ENCODE measurements around the gene PRDM15. TPM values are rescaled to one million over a fixed set of nuclear protein-coding genes. Genes with fewer than 3 reads are reported as not detected.

Gene PRDM15
- total RNA-seq, 2 donors from 2014 or later: 12.9 to 22.1 TPM

- no peak for ATAC-seq
- Mint-ChIP-seq H3K27ac (no peak overlapping the region), H3K4me1 (ENCODE audit: low read depth in 2 of 2) (peaks cover 11 to 17% of the 10 kb centered on the region in 2 donors), H3K4me3 (no peak overlapping the region), H3K27me3 (no peaks in the 10 kb centered on the region), H3K36me3 (peaks cover 12% of the 10 kb centered on the region), H3K9me3 (peaks cover 6% of the 10 kb centered on the region)
- no peak for DNase-seq (ENCODE audit: low spot score)
These were observed 70.3 kb downstream of the PRDM15 start for GRCh38 chr21:41808846-41809245.

DNA sequence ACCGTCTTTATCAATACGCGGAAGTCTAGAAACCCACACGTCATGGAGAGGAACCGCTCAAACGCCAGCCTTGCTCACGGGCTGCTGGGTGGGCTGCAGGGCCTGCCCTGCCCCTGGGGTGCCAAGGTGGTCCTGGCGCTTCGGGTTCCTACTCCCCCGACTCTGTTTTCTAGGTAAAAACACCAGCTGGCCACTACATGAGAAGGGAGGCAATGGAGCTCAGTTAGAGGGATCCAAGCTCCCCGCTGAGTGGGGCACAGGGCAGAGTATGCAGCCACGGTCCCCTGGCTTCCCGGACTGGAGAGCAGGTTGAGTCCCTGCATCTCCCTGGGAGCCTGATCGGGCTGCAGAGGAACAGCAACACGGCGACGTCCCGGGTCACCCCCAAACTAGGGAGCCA is 71.0 kb downstream of the PRDM15 start:
- Mint-ChIP-seq H3K36me3 (peaks cover 12% of the 10 kb centered on the region), H3K27me3 (no peaks in the 10 kb centered on the region), H3K4me3 (no peak overlapping the region), H3K27ac (no peak overlapping the region), H3K4me1 (ENCODE audit: low read depth in 2 of 2) (peaks cover 11 to 17% of the 10 kb centered on the region in 2 donors), H3K9me3 (peaks cover 6% of the 10 kb centered on the region)
- no peak for DNase-seq (ENCODE audit: low spot score)
- no peak for ATAC-seq

DNA sequence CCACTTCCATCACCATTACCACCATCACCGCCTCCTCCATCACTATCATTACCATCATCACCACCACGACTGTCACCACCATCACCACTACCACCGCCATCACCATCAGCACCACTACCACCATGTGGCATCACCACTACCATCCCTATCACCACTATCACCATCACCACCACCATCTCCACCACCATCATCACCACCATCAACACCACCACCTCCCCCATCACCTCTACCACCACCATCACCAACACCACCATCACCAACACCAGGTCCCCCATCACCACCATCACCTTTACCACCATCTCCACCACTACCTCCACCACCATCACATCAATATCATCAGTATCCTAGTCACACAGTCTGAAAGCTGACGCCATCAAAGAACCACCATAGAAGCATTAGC is 72.4 kb downstream of the PRDM15 start:
- Mint-ChIP-seq H3K27ac (peak overlapping the region; percentile 15 to 66), H3K9me3 (peaks cover 6% of the 10 kb centered on the region), H3K36me3 (peaks cover 12% of the 10 kb centered on the region), H3K4me1 (ENCODE audit: low read depth in 2 of 2) (peaks cover 11 to 17% of the 10 kb centered on the region in 2 donors), H3K27me3 (no peaks in the 10 kb centered on the region), H3K4me3 (no peak overlapping the region)
- DNase-seq (ENCODE audit: low spot score): no peak
- no peak for ATAC-seq

- peak in 1 of 2 donors; percentile 17 for ATAC-seq
- Mint-ChIP-seq H3K27ac (no peak overlapping the region), H3K4me3 (no peak overlapping the region), H3K9me3 (peaks cover 6% of the 10 kb centered on the region), H3K36me3 (peaks cover 8% of the 10 kb centered on the region), H3K27me3 (no peaks in the 10 kb centered on the region), H3K4me1 (ENCODE audit: low read depth in 2 of 2) (peaks cover 11 to 17% of the 10 kb centered on the region in 2 donors)
- DNase-seq (ENCODE audit: low spot score): no peak
These were observed 73.5 kb downstream of the PRDM15 start for GRCh38 chr21:41805643-41806042.

- Mint-ChIP-seq H3K36me3 (peaks cover 7% of the 10 kb centered on the region), H3K27me3 (no peaks in the 10 kb centered on the region), H3K4me1 (ENCODE audit: low read depth in 2 of 2) (peaks cover 11 to 17% of the 10 kb centered on the region in 2 donors), H3K4me3 (no peak overlapping the region), H3K27ac (no peak overlapping the region), H3K9me3 (peaks cover 6% of the 10 kb centered on the region)
- no peak for DNase-seq (ENCODE audit: low spot score)
- no peak for ATAC-seq
These were observed 74.1 kb downstream of the PRDM15 start for GRCh38 chr21:41805038-41805437.

- Mint-ChIP-seq H3K27me3 (no peaks in the 10 kb centered on the region), H3K9me3 (peaks cover 6% of the 10 kb centered on the region), H3K36me3 (peaks cover 7% of the 10 kb centered on the region), H3K4me1 (ENCODE audit: low read depth in 2 of 2) (peaks cover 11 to 17% of the 10 kb centered on the region in 2 donors), H3K4me3 (no peak overlapping the region), H3K27ac (no peak overlapping the region)
- ATAC-seq: no peak
- no peak for DNase-seq (ENCODE audit: low spot score)
These were observed 74.8 kb downstream of the PRDM15 start for GRCh38 chr21:41804381-41804780.

- ATAC-seq (no peak), DNase-seq (ENCODE audit: low spot score) (no peak)
- H3K4me1 Mint-ChIP-seq (ENCODE audit: low read depth in 2 of 2): peaks cover 11 to 17% of the 10 kb centered on the region in 2 donors
- H3K4me3 Mint-ChIP-seq: no peak overlapping the region
- peaks cover 7% of the 10 kb centered on the region for H3K36me3 Mint-ChIP-seq
- no peak overlapping the region for H3K27ac Mint-ChIP-seq
- peaks cover 6% of the 10 kb centered on the region for H3K9me3 Mint-ChIP-seq
- no peaks in the 10 kb centered on the region for H3K27me3 Mint-ChIP-seq
These were observed 75.8 kb downstream of the PRDM15 start for GRCh38 chr21:41803316-41803715.

- ATAC-seq (no peak), DNase-seq (ENCODE audit: low spot score) (no peak)
- Mint-ChIP-seq H3K36me3 (peaks cover 7% of the 10 kb centered on the region), H3K4me1 (ENCODE audit: low read depth in 2 of 2) (peaks cover 11 to 17% of the 10 kb centered on the region in 2 donors), H3K27me3 (no peaks in the 10 kb centered on the region), H3K27ac (no peak overlapping the region), H3K9me3 (peaks cover 6% of the 10 kb centered on the region), H3K4me3 (no peak overlapping the region)
These were observed 76.5 kb downstream of the PRDM15 start for GRCh38 chr21:41802684-41803083.

GRCh38 chr21:41802198-41802584 is 77.0 kb downstream of the PRDM15 start:
- H3K36me3 Mint-ChIP-seq: peaks cover 6% of the 10 kb centered on the region
- DNase-seq (ENCODE audit: low spot score) (no peak), ATAC-seq (no peak)
- H3K4me1 Mint-ChIP-seq (ENCODE audit: low read depth in 2 of 2): peaks cover 6 to 13% of the 10 kb centered on the region in 2 donors
- peaks cover 6% of the 10 kb centered on the region for H3K9me3 Mint-ChIP-seq
- H3K27ac Mint-ChIP-seq: no peak overlapping the region
- H3K27me3 Mint-ChIP-seq: no peaks in the 10 kb centered on the region
- no peak overlapping the region for H3K4me3 Mint-ChIP-seq

GRCh38 chr21:41801321-41802197 is 77.6 kb downstream of the PRDM15 start:
- Mint-ChIP-seq H3K4me3 (no peak overlapping the region), H3K4me1 (ENCODE audit: low read depth in 2 of 2) (peaks cover 0 to 8% of the 10 kb centered on the region in 2 donors), H3K36me3 (no peaks in the 10 kb centered on the region), H3K27me3 (no peaks in the 10 kb centered on the region), H3K27ac (no peak overlapping the region), H3K9me3 (peaks cover under 1% of the 10 kb centered on the region)
- no peak for DNase-seq (ENCODE audit: low spot score)
- ATAC-seq: no peak

DNA sequence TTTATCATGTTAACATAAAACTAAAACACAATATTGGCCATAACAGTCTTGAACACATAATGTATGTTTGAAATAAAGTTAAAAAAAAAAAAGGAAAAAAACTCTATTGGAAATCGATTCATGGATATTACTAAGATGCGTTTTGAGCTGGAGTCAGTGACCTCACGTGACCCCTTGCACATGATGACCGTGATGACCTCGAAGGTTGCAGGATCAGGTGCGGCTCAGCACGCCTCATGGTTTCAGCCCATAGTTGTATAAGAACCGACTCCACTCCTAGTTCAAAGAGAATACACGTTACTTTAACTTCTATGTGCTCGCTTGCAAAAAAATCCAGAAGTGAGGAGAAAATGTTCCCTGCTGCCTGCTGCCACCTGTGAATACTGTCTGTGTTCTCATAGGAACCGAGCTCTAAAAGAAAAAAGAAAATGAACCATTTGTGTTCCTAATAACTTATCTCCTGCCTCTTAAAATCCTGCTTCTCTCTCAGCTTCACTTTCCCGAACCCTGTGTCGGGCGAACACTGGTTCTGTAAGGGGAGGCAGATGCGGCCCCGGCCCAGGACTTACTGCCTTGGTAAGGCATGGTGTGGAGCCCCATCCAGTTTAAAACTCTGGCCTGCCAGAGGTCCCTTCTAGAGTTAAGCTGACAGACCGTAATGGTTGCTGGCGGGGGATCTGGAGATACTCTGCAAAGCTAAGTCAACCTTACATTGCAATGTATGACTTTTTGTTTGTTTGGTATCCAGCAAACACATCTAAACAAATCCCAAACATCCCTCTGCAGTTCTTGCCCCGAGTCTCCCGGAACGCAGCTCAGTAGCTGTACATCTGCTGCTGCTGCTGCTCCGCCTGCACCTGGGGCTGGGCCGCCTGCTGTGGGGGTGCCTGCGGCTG is 78.5 kb downstream of the PRDM15 start:
- Mint-ChIP-seq H3K4me1 (ENCODE audit: low read depth in 2 of 2) (peaks cover 0 to 7% of the 10 kb centered on the region in 2 donors), H3K36me3 (no peaks in the 10 kb centered on the region), H3K4me3 (no peak overlapping the region), H3K9me3 (no peaks in the 10 kb centered on the region), H3K27ac (no peak overlapping the region), H3K27me3 (no peaks in the 10 kb centered on the region)
- no peak for ATAC-seq
- DNase-seq (ENCODE audit: low spot score): no peak

DNA sequence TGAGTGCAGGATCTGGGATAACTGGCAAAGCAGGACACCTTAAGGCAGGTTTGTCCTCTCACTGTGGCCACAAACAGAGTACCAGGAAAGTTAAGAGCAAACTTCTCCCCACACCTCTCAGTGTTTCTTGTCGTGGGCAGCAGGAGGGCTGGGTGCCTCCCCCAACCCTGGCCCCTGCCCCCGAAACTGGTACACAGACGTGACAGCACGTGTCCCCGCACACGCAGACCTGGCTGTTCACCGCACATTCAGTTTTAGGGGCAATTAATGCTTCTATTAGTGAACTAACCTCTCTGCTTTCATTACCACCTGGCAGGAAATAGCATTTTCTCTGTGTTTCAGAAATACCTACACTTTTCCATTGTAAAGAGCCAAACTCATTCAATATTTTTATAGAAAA is 79.4 kb downstream of the PRDM15 start:
- H3K9me3 Mint-ChIP-seq: no peaks in the 10 kb centered on the region
- DNase-seq (ENCODE audit: low spot score) (no peak), ATAC-seq (no peak)
- peaks cover 0 to under 1% of the 10 kb centered on the region in 2 donors for H3K4me1 Mint-ChIP-seq (ENCODE audit: low read depth in 2 of 2)
- no peak overlapping the region for H3K27ac Mint-ChIP-seq
- H3K27me3 Mint-ChIP-seq: no peaks in the 10 kb centered on the region
- H3K36me3 Mint-ChIP-seq: no peaks in the 10 kb centered on the region
- H3K4me3 Mint-ChIP-seq: no peak overlapping the region

GRCh38 chr21:41798326-41798725 is 80.8 kb downstream of the PRDM15 start:
- ATAC-seq (peak in 1 of 2 donors; percentile 11), DNase-seq (ENCODE audit: low spot score) (no peak)
- Mint-ChIP-seq H3K4me3 (no peak overlapping the region), H3K9me3 (no peaks in the 10 kb centered on the region), H3K36me3 (peaks cover 9% of the 10 kb centered on the region), H3K27ac (no peak overlapping the region), H3K4me1 (ENCODE audit: low read depth in 2 of 2) (no peaks in the 10 kb centered on the region), H3K27me3 (peaks cover 9 to 11% of the 10 kb centered on the region in 2 donors)

Data from natural killer cell treated with Interleukin-12 subunit alpha and Interleukin-12 subunit beta and Interleukin-15 and Interleukin-18, amount 100 ng/mL, for 72 hours (primary cell).